RKO (cell line): ENCODE results near the gene GRID1.
"Not testable (repeated sequence)": the region's sequence is repeated elsewhere in the genome, so short reads cannot be mapped to it uniquely, and the experiment has no call there.

Source experiments
- DNase-seq: peaks from one replicate; pipeline ENCODE4 v3.0.0-alpha.2; 2016; ENCODE audit warnings: low spot score

The GRID1 gene

DNA sequence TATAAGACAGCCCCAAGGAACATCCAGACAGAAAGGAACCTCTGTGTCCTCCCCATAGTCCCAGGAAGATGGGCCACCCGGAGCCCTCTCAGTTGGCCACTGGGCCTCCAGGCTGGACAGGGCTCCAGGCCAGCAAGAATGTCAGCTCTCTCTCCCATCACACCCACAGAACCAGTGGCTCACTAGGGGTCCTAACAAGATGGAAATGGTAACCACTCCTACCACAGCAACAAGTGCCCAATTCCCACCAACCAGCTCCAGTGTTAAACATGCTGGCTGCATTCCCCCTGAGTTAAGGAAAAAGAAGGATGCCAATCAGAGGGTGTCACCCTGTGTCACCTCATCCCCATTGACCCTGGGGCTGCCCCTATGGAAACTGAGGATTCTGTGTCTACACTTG, 333.0 kb downstream of the GRID1 start:
- no peak for DNase-seq

- DNase-seq, result not testable (repeated sequence)
Measured at GRCh38 chr10:86032087-86032486, 334.5 kb downstream of the GRID1 start.

DNA sequence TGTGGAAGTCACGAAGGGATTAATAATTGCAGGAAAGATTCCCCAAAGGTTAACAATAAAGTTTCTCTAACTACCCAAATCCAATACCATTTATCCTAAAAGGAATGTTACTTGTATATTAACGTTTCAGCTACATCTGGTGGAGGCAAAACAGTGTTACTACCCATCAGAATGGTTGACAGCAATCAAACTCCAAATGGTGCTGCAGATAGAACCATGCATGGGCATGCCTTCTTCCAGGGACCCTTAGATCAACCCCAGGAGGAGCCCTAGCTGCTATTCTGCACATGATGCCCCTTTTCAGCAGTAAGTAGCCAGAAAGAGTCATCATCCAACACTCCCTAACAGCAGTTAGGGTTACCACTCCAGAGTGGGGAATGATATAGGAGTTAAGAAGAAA, 336.3 kb downstream of the GRID1 start:
- DNase-seq, result no peak

- no peak for DNase-seq
Measured at GRCh38 chr10:86027346-86027745, 339.2 kb downstream of the GRID1 start.

DNA sequence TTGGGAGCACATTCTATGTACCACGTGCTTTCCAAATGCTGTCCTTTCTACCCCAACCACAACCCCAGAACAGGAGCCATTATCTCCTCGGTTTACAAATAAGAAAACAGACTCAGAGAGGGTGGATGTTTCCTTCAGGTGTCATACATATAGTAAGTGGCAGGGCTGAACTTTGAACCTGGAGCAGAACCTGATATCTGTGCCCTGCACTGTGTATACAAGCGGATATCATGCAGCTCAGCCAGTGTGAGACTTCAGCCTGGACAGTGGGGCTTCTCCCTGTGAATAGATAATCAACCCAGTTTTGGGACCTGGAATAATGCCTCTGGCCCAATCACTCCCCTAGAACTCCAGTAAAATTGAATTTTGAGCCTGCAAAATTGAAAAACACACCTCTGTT, 341.1 kb downstream of the GRID1 start:
- DNase-seq, result no peak

GRCh38 chr10:86024281-86025041, 342.1 kb downstream of the GRID1 start:
- no peak for DNase-seq

DNA sequence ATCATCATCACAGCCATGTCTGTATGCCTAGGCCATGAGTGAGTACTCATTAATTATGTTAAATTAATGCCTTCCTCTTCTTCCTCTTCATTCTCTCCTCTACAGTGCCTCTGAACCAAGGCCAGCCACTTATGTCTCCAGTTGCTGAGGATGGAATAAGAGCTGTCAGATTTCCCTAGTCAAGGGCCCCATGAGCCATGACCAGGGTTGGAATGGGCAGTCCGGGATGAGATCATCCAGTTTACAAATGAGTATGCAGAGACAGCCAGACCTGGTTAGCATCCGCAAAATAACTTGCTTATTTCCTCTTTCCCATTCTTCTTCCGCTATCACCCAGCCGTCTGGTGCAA, 342.7 kb downstream of the GRID1 start:
- DNase-seq, result no peak

GRCh38 chr10:86023336-86023735, 343.3 kb downstream of the GRID1 start:
- no peak for DNase-seq

- no peak for DNase-seq
Measured at GRCh38 chr10:86022906-86023305, 343.7 kb downstream of the GRID1 start.

GRCh38 chr10:86020134-86020533, 346.5 kb downstream of the GRID1 start:
- DNase-seq, result no peak

DNA sequence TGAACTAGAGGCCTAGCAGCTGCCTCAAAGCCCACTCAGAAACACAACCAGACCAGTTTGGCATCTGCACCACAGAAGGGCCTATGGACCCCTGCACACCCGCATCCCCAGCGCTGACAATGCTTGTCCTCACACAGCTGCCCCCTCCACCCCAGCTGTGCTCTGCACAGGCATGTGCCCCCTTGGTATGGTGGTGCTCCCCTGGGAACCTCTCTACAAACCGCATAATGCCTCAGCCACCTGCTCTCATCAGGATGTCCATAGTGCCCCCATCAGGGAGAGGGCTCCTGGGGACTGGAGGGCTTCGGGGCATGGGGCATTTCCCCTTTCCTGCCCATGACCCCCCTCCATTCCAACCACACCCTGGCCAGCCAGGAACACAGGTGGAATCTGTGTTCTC, 347.5 kb downstream of the GRID1 start:
- no peak for DNase-seq

DNA sequence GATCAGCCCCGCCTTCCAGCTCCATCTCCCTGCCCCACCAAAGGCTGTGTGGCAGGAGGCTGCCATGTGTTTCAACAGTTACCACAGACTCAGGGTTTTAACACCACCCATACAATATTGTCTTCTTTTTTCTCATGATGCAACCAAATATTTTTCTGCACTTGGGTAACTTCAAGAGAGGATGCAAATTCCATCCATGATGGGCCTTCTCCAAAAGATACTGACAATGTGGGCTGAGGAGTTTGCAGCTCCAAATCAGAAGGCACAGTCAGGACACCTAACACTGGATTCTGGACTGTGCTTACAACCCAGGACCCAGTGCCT, 347.9 kb downstream of the GRID1 start:
- no peak for DNase-seq

- DNase-seq, result no peak
Measured at GRCh38 chr10:86017841-86018734, 348.5 kb downstream of the GRID1 start.

DNA sequence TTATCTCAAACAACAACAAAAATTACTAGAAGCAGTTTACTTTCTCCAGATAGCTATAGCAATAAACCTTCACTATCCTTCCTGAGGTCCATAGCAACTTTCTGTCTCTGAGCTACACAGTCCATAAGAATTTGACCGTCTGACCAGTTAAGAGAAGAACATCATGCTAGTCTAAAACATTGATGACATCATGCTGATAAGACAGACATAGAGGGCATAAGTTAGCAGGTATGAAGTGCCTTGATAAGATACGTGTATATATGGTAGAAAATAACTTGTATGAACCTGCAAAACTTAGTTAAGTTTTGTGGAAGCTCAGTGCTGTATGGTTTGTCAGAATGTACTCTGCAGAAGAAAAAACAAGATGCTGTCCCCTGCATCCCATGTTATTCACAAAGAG, 353.0 kb downstream of the GRID1 start:
- DNase-seq, result no peak

DNA sequence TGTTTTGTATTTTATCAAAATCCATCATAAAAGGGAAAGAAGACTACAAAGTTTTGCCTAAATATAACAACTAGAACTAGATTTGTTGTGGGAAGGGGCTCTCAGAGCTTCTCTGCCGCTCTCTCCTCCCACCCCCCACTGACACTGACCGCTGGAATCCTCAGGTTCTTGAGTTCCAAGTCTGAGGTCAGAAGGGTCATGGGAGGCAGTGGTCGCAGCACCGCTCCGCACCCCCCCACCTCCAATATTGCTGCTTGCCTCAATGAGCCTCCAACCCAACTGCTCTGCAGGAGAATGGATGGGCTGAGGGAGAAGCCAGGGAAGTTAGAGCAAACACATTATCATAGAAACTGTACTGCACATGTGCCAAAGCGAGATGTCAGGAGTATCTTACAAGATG, 359.4 kb downstream of the GRID1 start:
- no peak for DNase-seq

GRCh38 chr10:86004337-86004736, 362.3 kb downstream of the GRID1 start:
- no peak for DNase-seq

GRCh38 chr10:86003201-86003621, 363.4 kb downstream of the GRID1 start:
- no peak for DNase-seq

GRCh38 chr10:86001521-86001920, 365.1 kb downstream of the GRID1 start:
- DNase-seq, result no peak

GRCh38 chr10:85997544-85997943, 369.1 kb downstream of the GRID1 start:
- no peak for DNase-seq

DNA sequence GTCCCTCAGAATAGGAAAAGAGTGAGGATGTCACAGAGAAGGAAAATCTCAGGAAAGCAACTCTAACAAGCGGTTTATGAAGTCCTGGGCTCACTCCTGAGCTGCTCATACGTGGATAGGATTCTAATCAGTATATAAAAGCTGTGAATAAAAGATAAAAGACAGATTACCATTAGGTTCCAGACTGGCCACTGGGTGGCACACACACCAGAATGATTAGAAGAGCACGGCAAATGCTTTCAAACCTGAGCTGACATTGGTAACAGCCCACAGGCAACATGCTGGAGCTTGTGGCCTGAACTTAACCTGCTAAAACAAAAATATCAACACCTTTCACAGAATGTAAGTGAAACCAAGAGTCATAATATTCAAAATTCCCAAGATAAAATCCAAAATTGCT, 370.8 kb downstream of the GRID1 start:
- peak; percentile 68 for DNase-seq

DNA sequence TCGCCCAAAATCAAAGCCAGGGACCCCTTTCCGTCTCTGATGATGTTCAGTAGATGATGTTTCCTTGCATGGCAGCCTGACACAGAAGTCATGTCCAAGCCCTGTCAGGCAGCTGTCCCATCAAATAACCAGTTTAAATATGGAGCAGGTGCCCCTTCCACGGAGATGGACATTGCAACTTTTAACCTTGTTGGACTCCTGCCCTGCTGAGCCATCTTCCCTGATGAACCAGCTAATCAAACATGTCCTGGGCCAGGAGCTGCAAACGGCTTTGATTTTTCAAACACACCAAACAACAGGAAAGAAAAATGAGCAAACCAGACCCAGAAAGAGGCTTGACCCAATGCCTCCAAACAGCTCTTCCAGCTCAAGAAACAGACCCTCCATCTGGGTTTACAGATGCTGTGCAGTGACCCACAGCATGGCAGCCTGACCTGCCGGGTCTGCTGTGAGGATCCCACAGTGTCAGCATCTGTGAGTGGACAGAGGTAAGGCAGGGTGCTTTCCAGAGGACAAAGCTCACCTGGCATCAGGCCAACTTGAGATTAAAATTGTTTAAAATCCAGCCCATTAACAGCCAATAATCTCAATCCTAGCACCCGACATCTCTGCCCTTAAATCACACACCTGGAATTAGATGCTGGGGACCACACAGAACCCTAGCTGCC, 372.6 kb downstream of the GRID1 start:
- no peak for DNase-seq

- no peak for DNase-seq
Measured at GRCh38 chr10:85993140-85993539, 373.5 kb downstream of the GRID1 start.

DNA sequence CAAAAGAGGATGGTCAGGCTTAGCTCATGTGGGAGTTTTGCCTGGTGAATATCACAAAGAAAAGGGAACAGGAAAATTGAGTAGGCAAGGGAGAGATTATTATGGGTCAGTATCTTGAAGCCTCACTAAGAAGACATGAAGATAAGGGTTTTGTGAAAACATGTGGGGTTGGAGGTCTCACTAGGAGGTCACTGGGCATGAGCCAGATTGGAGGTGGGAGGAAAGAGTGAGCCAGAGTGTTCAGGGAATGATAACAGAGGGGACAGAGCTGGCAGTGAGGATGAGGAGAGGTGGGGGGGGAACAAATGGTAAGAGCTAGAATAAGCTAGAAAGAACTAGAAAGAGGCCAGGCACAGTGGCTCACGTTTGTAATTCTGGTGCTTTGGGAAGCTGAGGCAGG, 374.3 kb downstream of the GRID1 start:
- no peak for DNase-seq
